ENCODE data around the gene SLC12A7.

Gene SLC12A7

DNA sequence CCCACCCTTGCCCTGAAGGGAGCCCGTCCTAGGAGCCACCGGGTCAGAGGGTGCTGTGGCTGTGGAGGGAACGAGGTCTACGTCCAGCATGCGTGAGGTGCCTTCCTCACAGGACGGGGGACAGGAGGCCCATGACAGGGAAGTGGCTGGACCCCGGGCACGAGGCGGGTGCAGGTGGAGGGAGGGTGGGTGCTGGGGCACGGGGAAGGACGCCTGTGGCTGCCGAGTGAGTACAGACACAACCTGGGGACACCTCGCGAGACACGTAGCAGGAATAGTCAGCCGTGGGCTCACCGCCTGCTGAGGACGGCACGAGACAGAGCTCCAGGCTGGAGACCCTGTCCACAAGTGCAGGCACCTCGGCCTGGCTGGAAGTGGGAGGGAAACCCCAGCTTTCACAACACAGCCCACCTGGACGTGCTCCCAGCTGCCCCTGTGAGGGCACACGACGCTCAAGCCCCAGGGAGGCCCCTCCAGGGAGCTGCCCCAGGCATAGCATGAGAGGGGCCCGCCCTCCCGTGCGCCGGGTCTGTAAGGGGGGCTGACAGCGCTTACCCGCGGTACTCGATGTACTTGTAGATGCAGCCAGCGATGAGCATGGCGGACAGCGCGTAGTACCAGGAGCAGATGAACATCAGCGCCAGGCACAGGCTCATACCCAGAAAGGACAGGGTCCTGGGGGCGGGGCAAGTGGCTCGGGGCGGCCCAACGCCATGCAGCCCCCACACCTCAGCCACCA lies 36.9 kb downstream of the SLC12A7 start:
- TF ChIP-seq POLR2A (IDR thresholded peaks at IDR 0.05; ENCODE audit: low read length) = no peak
- no peak for TF ChIP-seq GATA1 (IDR thresholded peaks at IDR 0.05; ENCODE audit: low read depth, low read length)
- DNase-seq = no peak

DNA sequence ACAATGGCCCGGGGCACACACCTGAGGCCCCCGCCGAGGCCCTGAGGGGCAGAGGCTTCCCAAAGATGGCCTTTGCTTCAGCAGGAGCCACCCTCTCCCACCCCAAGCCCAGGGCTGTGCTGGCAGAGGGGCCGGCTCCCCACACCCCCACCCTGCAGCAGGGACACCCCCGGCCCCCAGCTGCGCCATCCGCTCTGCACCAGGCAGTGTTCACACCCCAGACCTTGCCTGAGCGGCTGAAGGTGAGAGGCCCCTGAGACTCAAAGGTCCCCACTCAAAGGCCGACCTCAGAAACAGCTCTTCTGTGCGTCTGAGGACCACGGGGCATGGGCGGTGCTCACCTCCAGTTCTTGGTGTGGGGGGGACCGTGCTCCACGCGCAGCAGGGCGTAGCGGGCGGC lies 37.6 kb downstream of the SLC12A7 start:
- TF ChIP-seq POLR2A (IDR thresholded peaks at IDR 0.05; ENCODE audit: low read length) (no peak), GATA1 (IDR thresholded peaks at IDR 0.05; ENCODE audit: low read depth, low read length) (no peak)
- no peak for DNase-seq

DNA sequence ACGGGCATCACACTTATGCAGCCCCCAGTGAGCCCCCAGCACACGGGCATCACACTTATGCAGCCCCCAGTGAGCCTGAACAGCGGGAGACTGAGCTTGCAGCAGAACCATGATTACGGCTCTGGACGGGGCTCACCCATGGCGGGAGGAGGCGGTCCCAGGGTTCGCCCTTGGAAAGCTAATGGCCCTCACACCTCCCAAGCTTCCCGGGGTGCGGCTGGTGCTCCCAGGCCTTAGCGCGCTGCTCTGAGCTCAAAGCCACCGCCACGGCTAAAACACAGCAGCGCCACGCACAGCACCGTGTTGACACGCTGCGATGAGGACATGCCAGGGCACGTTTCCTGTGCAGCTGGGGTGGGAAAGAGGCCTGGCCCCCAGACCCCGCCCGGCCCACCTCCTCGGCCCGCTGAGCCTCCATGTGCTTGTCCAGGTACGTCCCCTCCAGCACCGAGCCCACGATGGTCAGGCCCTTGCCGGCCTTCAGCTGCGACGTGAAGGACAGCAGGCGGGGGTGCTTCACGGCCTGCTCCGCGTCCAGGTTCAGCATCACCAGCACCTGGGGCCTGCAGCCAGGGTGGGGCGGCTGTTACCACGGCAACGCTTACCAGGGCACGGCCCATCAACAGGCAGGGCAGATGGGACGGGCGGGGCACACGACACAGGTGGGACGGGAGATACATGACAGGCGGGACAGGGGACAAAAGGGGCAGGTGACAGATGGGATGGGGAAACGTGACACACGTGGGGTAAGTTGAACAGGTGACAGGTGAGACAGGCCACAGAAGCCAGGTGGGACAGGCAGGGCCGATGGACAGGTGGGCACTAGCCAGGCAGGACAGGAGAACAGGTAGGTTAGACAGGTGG lies 38.4 kb downstream of the SLC12A7 start:
- TF ChIP-seq GATA1 (IDR thresholded peaks at IDR 0.05; ENCODE audit: low read depth, low read length) (no peak), POLR2A (IDR thresholded peaks at IDR 0.05; ENCODE audit: low read length) (no peak)

DNA sequence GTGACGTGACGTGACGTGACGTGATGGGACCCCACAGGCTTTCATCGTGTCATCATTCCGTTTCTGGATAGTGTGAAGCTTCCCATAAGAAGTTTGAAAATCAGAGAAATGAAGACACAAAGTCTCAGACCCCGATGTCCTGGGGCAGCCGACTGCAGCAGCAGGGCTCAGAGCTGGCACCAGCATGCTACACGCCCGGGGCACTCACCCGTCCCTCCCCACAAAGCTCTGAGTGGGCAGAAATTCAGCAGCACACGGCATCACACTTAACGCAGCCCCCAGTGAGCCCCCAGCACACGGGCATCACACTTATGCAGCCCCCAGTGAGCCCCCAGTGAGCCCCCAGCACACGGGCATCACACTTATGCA lies 42.2 kb downstream of the SLC12A7 start:
- no peak for TF ChIP-seq GATA1 (IDR thresholded peaks at IDR 0.05; ENCODE audit: low read depth, low read length)
- TF ChIP-seq POLR2A (IDR thresholded peaks at IDR 0.05; ENCODE audit: low read length) = no peak
- DNase-seq = no peak

More for the DNA sequence above, 38.4 kb downstream of the SLC12A7 start:
- peak in 1 of 2 experiments; percentile 18 for DNase-seq

DNA sequence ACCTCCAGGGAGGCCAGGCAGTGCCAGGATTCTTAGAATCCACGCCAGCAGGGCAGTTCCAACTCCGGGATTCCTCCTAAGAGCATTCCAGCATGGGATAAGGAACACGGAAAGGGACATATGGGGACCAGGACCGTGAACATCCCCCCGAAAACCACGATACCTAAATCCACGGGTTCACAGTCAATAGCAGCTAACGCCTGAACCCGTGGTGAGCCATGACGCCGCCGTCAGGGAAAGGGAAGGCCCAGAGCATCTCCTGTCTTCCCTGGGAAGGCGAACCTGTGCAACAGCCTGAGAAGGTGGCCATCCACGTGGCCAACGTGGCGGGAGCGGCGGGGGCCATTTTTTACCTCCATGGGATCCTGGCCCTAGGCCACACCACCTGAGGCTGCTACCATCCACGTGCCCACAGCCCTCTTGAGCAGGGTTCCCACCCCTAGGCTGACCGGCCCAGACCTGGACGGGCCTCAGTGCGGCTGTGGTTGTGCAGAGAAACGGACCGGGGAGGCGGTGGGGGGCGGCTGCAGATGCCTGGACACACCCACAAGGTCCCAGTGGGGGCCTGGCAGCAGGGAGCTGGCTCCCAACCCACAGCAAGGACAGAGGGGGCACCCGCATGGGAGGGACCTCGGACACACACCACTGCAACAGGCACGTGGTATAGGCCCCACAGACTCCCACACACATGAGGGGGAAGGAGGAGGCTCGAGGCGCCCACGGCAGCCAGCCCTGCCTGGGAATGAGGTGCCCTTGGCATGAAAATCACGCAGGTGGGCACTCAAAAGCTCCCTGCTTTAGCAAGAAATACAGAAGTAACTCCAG lies 42.8 kb downstream of the SLC12A7 start:
- no peak for DNase-seq
- no peak for TF ChIP-seq GATA1 (IDR thresholded peaks at IDR 0.05; ENCODE audit: low read depth, low read length)
- TF ChIP-seq POLR2A (IDR thresholded peaks at IDR 0.05; ENCODE audit: low read length) = no peak

DNA sequence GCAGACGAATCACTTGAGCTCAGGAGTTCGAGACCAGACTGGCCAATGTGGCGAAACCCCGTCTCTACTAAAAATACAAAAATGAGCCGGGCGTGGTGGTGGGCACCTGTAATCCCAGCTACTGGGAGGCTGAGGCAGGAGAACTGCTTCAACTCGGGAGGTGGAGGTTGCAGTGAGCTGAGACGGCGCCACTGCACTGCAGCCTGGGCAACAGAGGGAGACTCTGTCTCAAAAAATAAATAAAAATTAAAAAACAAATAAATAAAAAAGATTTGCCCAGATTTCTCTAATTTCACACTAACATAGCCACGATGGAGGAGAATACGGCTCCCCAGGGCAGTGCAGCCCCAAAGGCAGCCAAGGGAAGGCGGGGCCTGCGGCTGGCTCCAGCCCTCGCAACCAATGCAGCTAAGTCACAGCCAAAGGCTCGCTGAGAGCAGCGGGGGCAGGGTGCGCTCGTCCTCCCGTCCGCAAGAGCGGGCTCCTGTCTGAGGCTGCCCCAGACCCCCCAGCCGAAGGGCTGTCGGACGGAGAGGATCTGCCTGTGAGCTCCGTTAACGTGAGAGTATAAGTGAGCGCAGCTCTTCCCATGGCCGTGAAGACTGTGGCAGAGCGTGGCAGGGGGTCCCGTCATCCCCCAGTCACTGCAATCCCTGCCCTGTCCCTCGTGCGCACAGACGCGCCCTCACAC lies 43.5 kb downstream of the SLC12A7 start:
- TF ChIP-seq GATA1 (IDR thresholded peaks at IDR 0.05; ENCODE audit: low read depth, low read length) = no peak
- TF ChIP-seq POLR2A (IDR thresholded peaks at IDR 0.05; ENCODE audit: low read length) = no peak

DNA sequence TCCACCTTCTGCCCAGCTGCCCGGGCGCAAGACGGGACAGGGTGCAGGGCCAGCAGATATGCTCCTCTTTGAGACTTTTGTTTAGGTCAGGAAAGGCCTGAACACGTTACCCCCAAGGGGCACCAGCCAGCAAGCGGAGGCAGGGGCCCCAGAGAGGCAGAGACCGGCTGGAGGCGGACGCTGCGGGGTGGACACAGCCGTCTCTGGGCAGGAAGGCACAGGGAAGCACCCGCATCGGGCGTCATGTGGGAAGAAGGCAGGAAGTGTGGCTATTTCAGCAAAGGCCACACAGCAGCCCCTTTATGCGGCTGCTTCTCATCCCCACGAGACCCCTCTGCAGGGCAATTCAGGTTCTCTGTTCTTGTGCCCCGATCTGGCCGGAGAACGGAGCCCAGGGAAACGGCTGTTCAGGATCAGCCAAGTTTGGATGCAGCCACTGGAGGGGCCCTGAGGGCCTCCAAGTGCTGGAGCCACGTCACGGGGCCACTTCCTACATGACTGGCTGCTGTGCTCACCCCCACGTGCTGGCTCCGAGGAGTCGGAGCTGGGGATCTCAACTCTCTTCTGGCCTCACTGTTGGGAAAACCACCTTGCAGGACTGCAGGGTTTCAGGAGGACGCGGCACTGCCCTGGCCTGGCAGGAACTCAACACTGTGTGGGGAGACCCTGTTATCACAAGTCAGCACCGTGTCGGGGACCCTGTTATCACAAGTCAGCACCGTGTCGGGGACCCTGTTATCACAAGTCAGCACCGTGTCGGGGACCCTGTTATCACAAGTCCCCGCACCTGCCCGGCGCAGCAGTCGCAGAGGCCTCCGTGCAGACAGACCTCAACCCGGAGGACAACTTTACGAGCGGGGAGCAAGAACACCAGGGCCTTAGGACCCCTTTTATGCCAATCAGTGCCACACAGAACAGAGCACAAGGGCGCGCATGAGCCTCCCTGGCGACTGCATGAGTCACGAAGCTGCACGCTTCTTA lies 44.4 kb downstream of the SLC12A7 start:
- TF ChIP-seq POLR2A (IDR thresholded peaks at IDR 0.05; ENCODE audit: low read length) (no peak), GATA1 (IDR thresholded peaks at IDR 0.05; ENCODE audit: low read depth, low read length) (peak; percentile 88)
- DNase-seq = peak; percentile 90 to 94

More for the DNA sequence above, 43.5 kb downstream of the SLC12A7 start:
- peak in 1 of 2 experiments; percentile 30 for DNase-seq

DNA sequence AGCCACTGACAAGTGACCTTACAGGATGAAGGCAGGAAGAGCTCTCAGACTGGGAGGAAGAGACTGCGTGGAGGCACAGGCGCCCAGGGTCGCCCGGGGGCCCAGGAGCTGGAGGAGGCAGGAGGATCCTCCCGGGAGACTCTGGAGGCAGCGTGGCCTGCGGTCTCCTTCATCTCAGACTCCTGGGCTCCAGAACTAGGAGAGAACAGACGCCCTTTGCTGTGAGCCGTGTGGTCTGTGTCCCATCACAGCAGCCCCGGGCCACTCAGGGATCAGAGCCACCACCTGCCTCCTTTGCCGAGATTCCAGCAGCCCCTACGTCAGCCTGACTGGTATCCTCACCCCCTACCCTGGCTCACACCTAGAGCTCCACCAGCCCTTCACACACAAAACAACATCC lies 45.2 kb downstream of the SLC12A7 start:
- no peak for TF ChIP-seq GATA1 (IDR thresholded peaks at IDR 0.05; ENCODE audit: low read depth, low read length)
- no peak for TF ChIP-seq POLR2A (IDR thresholded peaks at IDR 0.05; ENCODE audit: low read length)
- no peak for DNase-seq

DNA sequence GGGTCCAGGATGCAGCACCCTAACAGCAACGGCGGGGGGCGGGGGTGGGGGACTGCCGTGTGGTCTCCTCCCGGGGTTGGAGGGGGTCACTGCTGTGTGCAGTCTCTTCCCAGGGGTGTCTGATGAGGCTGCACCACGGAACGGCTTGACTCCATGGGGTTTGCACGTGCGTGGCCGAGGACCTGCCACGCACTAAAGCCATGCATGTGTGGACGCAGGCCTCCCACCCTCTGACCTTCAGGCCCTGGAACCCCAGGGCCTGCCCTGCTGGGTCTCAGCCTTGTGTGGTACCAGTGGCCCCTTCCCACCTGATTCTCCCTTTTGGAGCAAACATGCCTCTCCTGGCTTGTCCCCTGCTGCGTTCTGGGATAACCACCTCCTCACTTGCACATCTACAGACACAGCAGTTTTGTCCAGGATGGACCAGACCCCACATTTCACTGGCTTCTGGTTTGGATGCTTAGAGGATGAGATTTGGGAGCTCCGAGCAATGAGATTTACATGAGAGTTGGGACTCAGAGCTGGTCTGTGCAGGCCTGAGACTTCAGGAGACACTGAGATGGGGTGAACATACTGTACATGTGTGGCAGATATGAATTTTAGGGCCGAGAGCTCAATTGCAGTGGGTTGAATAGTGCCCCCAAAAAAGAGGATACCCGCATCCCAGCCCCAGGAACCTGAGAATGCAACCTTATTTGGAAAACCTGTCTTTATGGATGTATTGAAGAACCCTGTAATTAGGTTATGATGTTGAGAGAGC lies 45.8 kb downstream of the SLC12A7 start:
- no peak for DNase-seq
- TF ChIP-seq GATA1 (IDR thresholded peaks at IDR 0.05; ENCODE audit: low read depth, low read length) (no peak), POLR2A (IDR thresholded peaks at IDR 0.05; ENCODE audit: low read length) (no peak)

DNA sequence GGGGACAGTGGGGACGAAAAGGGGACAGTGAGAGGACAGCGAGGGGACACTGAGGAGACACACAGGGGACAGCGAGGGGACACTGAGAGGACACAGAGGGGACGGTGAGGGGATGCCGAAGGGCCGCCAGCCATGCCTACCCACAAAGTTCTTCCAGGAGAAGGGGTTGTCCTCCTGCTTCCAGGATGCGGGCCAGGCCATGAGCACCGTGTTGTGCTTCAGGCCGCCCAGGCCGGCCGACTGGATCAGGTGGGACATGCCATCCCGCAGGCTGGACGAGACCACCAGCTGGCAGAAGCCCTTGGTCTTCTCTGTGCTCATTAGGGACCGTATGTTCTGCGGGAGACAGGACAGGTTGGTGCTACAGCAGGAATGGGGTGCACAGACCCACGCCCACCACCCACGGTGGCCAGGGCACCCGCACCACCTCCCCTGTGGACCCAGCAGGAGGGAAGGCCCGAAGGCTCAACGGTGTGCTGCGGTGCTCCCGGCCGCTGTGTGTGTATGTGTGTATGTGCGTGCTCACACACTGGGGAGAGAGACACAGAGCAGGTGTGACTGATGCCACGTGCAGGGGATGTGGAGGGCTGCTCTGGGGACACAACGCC lies 46.6 kb downstream of the SLC12A7 start:
- no peak for TF ChIP-seq POLR2A (IDR thresholded peaks at IDR 0.05; ENCODE audit: low read length)
- TF ChIP-seq GATA1 (IDR thresholded peaks at IDR 0.05; ENCODE audit: low read depth, low read length) = no peak
- DNase-seq = no peak
